WTC11 (cell line): ENCODE results near the gene PCK2. TPM values are rescaled to one million over a fixed set of nuclear protein-coding genes. Genes with fewer than 3 reads are reported as not detected.
A peak's percentile ranks its signal among the peaks of the same experiment; 100 is the strongest.

Source experiments
- CBFB ChIP-seq: sonication (generic); formaldehyde crosslinking; IDR thresholded peaks from 2 replicates; pipeline ENCODE4 v1.8.1; 2022; ENCODE audit warnings: mild to moderate bottlenecking, low read depth, missing genetic modification reagents
- CREB1 ChIP-seq: sonication (generic); formaldehyde crosslinking; IDR thresholded peaks from 2 replicates; pipeline ENCODE4 v1.8.0; 2023; ENCODE audit warnings: mild to moderate bottlenecking, missing genetic modification reagents
- CREM ChIP-seq: sonication (generic); formaldehyde crosslinking; IDR thresholded peaks from 2 replicates; pipeline ENCODE4 v1.8.1; 2022; ENCODE audit warnings: mild to moderate bottlenecking, missing genetic modification reagents, moderate library complexity
- ELF4 ChIP-seq: sonication (generic); formaldehyde crosslinking; IDR thresholded peaks from 2 replicates; pipeline ENCODE4 v1.8.1; 2022; ENCODE audit warnings: low read depth, mild to moderate bottlenecking, moderate library complexity, missing genetic modification reagents
- FOXK1 ChIP-seq: sonication (generic); formaldehyde crosslinking; IDR thresholded peaks from 2 replicates; pipeline ENCODE4 v1.8.0; 2022; ENCODE audit warnings: mild to moderate bottlenecking, moderate library complexity, missing genetic modification reagents
- IRF1 ChIP-seq: sonication (generic); formaldehyde crosslinking; IDR thresholded peaks from 2 replicates; pipeline ENCODE4 v1.8.0; 2023; ENCODE audit warnings: missing genetic modification reagents
- IRF2 ChIP-seq: sonication (generic); formaldehyde crosslinking; IDR thresholded peaks from 2 replicates; pipeline ENCODE4 v1.8.0; 2022; ENCODE audit warnings: low read depth, missing genetic modification reagents, borderline replicate concordance
- JUN ChIP-seq: sonication (generic); formaldehyde crosslinking; IDR thresholded peaks from 2 replicates; pipeline ENCODE4 v1.8.0; 2023; ENCODE audit warnings: mild to moderate bottlenecking, missing genetic modification reagents
- MYBL2 ChIP-seq: sonication (generic); formaldehyde crosslinking; IDR thresholded peaks from 2 replicates; pipeline ENCODE4 v1.8.1; 2023; ENCODE audit warnings: mild to moderate bottlenecking, moderate library complexity, missing genetic modification reagents
- NFATC4 ChIP-seq: fragments of 250-450 bp; sonication (Bioruptor Pico); IDR thresholded peaks from 2 replicates; pipeline ENCODE4 v1.9.0; 2021; ENCODE audit warnings: mild to moderate bottlenecking
- NR1H2 ChIP-seq: sonication (generic); formaldehyde crosslinking; IDR thresholded peaks from 2 replicates; pipeline ENCODE4 v1.9.0; 2021; ENCODE audit warnings: mild to moderate bottlenecking, moderate library complexity, missing genetic modification reagents
- PRDM15 ChIP-seq: sonication (generic); formaldehyde crosslinking; IDR thresholded peaks from 2 replicates; pipeline ENCODE4 v1.8.0; 2022; ENCODE audit warnings: missing genetic modification reagents
- STAT6 ChIP-seq: sonication (generic); formaldehyde crosslinking; conservative IDR thresholded peaks from 2 replicates; pipeline ENCODE4 v1.8.1; 2023; ENCODE audit warnings: mild to moderate bottlenecking, low read depth, missing genetic modification reagents, moderate library complexity
- TEAD1 ChIP-seq: sonication (generic); formaldehyde crosslinking; IDR thresholded peaks from 2 replicates; pipeline ENCODE4 v1.8.0; 2022; ENCODE audit warnings: mild to moderate bottlenecking, missing genetic modification reagents
- TEAD4 ChIP-seq: sonication (generic); formaldehyde crosslinking; IDR thresholded peaks from 2 replicates; pipeline ENCODE4 v1.8.0; 2022; ENCODE audit warnings: mild to moderate bottlenecking, missing genetic modification reagents
- USF2 ChIP-seq: sonication (generic); formaldehyde crosslinking; IDR thresholded peaks from 2 replicates; pipeline ENCODE4 v1.8.1; 2023; ENCODE audit warnings: mild to moderate bottlenecking, missing genetic modification reagents, moderate library complexity
- ZNF121 ChIP-seq: sonication (generic); formaldehyde crosslinking; IDR thresholded peaks from 2 replicates; pipeline ENCODE4 v1.8.0; 2023; ENCODE audit warnings: missing genetic modification reagents
- ZNF232 ChIP-seq: sonication (generic); formaldehyde crosslinking; IDR thresholded peaks from 2 replicates; pipeline ENCODE4 v1.8.0; 2022; ENCODE audit warnings: mild to moderate bottlenecking, missing genetic modification reagents
- ZNF423 ChIP-seq: fragments of 250-450 bp; sonication (Bioruptor Pico); IDR thresholded peaks from 2 replicates; pipeline ENCODE4 v2.1.2; 2022; ENCODE audit warnings: mild to moderate bottlenecking, moderate library complexity
- total RNA-seq: library from RNA; stranded (reverse); gene quantifications from 3 replicates; pipeline ENCODE4 v1.2.3, GENCODE V29; 2021
- TF ChIP-seq, protein P1 (sequence below): fragments of 200-600 bp; IDR thresholded peaks from 2 replicates; pipeline ENCODE4 v1.8.0; 2022; ENCODE audit warnings: antibody characterized with exemption
- TF ChIP-seq, protein P2 (sequence below): sonication (generic); formaldehyde crosslinking; IDR thresholded peaks from 2 replicates; pipeline ENCODE4 v1.8.0; 2022; ENCODE audit warnings: mild to moderate bottlenecking, missing genetic modification reagents
- TF ChIP-seq, protein P3 (sequence below): sonication (generic); formaldehyde crosslinking; IDR thresholded peaks from 2 replicates; pipeline ENCODE4 v1.8.0; 2022; ENCODE audit warnings: mild to moderate bottlenecking, missing genetic modification reagents
- TF ChIP-seq, protein P4 (sequence below): fragments of 250-450 bp; sonication (Bioruptor Pico); IDR thresholded peaks from 2 replicates; pipeline ENCODE4 v1.8.0; 2021; ENCODE audit warnings: mild to moderate bottlenecking
- TF ChIP-seq, protein P5 (sequence below): sonication (generic); formaldehyde crosslinking; IDR thresholded peaks from 2 replicates; pipeline ENCODE4 v1.8.1; 2023; ENCODE audit warnings: mild to moderate bottlenecking, missing genetic modification reagents

The PCK2 gene
- total RNA-seq, 1 experiment from 2014 or later = 67.0 TPM

DNA sequence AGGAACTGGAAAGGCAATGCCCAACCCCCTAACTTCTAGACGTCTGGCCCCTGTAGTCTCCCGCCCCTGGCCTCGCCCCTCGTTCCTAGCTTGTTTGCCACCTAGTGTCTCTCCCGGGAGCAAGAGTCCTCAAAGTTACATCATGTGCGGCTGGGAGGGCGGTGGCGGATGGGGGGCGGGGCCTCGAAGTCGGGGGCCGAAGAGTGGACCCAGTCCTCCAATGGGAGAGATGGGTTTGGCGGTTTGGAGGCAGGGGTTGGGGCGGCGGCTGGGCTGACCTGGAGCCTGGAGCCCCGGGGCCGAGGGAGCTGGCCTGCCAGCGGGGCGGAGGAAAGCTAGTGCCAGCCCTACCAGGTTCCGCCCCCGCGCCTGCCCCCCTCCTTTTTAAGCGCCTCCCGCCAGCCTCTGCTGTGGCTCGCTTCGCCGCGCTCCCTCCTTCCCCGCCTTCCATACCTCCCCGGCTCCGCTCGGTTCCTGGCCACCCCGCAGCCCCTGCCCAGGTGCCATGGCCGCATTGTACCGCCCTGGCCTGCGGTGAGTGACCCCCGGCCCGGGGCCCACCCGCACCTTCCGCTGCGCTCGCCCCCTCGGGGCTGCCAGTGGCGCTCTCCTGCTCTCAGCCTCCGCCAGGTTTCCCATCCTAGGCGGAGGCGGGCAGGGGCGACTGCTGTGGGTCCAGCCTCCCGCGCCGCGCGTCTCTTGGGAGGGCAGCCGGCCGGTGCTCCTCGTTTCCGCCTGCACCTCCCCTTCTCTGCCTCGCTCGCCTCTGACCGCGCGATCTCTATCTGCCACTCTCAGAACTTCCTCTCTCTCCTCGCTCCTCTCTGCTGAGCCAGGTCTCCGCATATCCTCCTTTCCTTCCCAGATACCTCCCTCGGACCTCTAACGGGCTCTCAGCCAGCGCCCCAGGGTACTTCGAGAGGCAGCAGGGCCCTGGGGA, at the start of gene PCK2 (continued):
- TF ChIP-seq ZNF232 (CRISPR knock-in tag) (no peak), TEAD1 (peak; percentile 44; the same call in 1 of the 2 replicates), ZNF121 (CRISPR knock-in tag) (no peak), CREB1 (no peak), IRF1 (CRISPR knock-in tag) (peak; percentile 49; the same call in 1 of the 2 replicates), CREM (CRISPR knock-in tag) (no peak), ZNF423 (CRISPR knock-in tag) (no peak), NFATC4 (CRISPR knock-in tag) (peak; percentile 76; the same call in 1 of the 2 replicates), USF2 (CRISPR knock-in tag) (peak; percentile 4), NR1H2 (no peak), TEAD4 (CRISPR knock-in tag) (peak; percentile 25; the same call in 1 of the 2 replicates), JUN (no peak), IRF2 (no peak), STAT6 (CRISPR knock-in tag) (no peak), MYBL2 (CRISPR knock-in tag) (no peak), FOXK1 (CRISPR knock-in tag) (peak; percentile 77), CBFB (CRISPR knock-in tag) (no peak), PRDM15 (CRISPR knock-in tag) (peak; percentile 85; the same call in 1 of the 2 replicates), ELF4 (0 out of 2 replicates have a peak, but pooled peaks have one; percentile 45)
- TF ChIP-seq, protein P1, sequence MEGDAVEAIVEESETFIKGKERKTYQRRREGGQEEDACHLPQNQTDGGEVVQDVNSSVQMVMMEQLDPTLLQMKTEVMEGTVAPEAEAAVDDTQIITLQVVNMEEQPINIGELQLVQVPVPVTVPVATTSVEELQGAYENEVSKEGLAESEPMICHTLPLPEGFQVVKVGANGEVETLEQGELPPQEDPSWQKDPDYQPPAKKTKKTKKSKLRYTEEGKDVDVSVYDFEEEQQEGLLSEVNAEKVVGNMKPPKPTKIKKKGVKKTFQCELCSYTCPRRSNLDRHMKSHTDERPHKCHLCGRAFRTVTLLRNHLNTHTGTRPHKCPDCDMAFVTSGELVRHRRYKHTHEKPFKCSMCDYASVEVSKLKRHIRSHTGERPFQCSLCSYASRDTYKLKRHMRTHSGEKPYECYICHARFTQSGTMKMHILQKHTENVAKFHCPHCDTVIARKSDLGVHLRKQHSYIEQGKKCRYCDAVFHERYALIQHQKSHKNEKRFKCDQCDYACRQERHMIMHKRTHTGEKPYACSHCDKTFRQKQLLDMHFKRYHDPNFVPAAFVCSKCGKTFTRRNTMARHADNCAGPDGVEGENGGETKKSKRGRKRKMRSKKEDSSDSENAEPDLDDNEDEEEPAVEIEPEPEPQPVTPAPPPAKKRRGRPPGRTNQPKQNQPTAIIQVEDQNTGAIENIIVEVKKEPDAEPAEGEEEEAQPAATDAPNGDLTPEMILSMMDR = no peak
- TF ChIP-seq, protein P2, sequence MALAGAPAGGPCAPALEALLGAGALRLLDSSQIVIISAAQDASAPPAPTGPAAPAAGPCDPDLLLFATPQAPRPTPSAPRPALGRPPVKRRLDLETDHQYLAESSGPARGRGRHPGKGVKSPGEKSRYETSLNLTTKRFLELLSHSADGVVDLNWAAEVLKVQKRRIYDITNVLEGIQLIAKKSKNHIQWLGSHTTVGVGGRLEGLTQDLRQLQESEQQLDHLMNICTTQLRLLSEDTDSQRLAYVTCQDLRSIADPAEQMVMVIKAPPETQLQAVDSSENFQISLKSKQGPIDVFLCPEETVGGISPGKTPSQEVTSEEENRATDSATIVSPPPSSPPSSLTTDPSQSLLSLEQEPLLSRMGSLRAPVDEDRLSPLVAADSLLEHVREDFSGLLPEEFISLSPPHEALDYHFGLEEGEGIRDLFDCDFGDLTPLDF (CRISPR knock-in tag) = peak; percentile 65; the same call in 1 of the 2 replicates
- TF ChIP-seq, protein P3, sequence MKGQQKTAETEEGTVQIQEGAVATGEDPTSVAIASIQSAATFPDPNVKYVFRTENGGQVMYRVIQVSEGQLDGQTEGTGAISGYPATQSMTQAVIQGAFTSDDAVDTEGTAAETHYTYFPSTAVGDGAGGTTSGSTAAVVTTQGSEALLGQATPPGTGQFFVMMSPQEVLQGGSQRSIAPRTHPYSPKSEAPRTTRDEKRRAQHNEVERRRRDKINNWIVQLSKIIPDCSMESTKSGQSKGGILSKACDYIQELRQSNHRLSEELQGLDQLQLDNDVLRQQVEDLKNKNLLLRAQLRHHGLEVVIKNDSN = no peak
- TF ChIP-seq, protein P4, sequence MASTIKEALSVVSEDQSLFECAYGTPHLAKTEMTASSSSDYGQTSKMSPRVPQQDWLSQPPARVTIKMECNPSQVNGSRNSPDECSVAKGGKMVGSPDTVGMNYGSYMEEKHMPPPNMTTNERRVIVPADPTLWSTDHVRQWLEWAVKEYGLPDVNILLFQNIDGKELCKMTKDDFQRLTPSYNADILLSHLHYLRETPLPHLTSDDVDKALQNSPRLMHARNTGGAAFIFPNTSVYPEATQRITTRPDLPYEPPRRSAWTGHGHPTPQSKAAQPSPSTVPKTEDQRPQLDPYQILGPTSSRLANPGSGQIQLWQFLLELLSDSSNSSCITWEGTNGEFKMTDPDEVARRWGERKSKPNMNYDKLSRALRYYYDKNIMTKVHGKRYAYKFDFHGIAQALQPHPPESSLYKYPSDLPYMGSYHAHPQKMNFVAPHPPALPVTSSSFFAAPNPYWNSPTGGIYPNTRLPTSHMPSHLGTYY (CRISPR knock-in tag) = no peak
- TF ChIP-seq, protein P5, sequence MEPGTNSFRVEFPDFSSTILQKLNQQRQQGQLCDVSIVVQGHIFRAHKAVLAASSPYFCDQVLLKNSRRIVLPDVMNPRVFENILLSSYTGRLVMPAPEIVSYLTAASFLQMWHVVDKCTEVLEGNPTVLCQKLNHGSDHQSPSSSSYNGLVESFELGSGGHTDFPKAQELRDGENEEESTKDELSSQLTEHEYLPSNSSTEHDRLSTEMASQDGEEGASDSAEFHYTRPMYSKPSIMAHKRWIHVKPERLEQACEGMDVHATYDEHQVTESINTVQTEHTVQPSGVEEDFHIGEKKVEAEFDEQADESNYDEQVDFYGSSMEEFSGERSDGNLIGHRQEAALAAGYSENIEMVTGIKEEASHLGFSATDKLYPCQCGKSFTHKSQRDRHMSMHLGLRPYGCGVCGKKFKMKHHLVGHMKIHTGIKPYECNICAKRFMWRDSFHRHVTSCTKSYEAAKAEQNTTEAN (CRISPR knock-in tag) = 0 out of 2 replicates have a peak, but pooled peaks have one; percentile 73
